G401 (cell line): Measurements from ENCODE around the gene ITGA6. TPM values are rescaled to one million over a fixed set of nuclear protein-coding genes. Genes with fewer than 3 reads are reported as not detected.

Experiments
- DNase-seq: peaks from one replicate; pipeline ENCODE4 v3.0.0-alpha.2; 2015; ENCODE audit warnings: low spot score
- in situ Hi-C: cut with HindIII; loops from 2 replicates; pipeline ENCODE4 v1.10.0; 2016; ENCODE audit warnings: low sequenced_read_pairs, mixed read lengths
- total RNA-seq: library from RNA; depleted of rRNA; stranded (reverse); fragments of >200 nt; shearing (Covaris generic); gene quantifications from 2 replicates; pipeline ENCODE4 v1.2.3, GENCODE V29; 2014; rRNA removed

Gene ITGA6
- 8.2 and 9.3 TPM in 2 replicates for total RNA-seq

- in situ Hi-C loops = no loop called here
- DNase-seq = peak; percentile 23
These were observed at the start of gene ITGA6 for GRCh38 chr2:172427256-172427989. Gene ITGA6, plus strand, starts transcription at chr2:172427586.

- DNase-seq = no peak
- in situ Hi-C loops = no loop called here
These were observed 46.7 kb upstream of the ITGA6 start for GRCh38 chr2:172380436-172381274.

DNA sequence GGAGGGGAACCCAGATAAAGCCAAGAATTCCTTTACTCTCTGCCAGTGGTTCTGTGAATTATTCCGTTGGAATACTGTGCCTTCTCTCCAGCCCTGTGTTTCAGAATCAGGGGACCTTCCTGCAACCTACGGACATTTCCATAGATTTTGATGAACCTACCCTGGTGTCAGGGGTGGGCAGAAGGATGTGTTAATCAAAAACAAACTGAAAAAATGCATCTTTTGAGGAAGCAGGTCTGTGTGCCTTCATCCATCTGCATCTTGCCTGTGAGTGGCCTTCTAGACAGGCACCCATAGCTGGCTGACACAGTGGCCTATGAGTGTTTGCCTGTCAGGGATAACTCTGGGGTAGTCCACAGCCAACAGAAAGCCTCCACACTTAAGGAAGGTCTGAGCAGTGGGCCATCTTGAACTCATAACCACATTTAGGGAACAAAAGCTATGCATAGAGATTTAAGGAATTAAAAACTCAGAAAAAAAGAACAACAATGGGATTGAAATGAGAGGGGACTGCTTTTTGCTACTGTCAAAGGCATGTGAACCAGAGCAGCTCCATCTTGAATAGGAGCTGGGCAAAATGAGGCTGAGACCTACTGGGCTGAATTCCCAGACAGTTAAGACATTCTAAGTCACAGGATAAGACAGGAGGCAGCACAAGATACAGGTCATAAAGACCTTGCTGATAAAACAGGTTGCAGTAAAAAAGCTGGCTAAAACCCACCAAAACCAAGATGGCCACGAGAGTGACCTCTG lies 45.9 kb upstream of the ITGA6 start:
- no peak for DNase-seq
- in situ Hi-C loops = no loop called here

GRCh38 chr2:172387361-172387760 lies 40.0 kb upstream of the ITGA6 start:
- in situ Hi-C loops = no loop called here
- no peak for DNase-seq

- in situ Hi-C loops = no loop called here
- DNase-seq = no peak
These were observed 37.6 kb upstream of the ITGA6 start for GRCh38 chr2:172389685-172390339.

- in situ Hi-C loops = no loop called here
- DNase-seq = no peak
These were observed 33.4 kb upstream of the ITGA6 start for GRCh38 chr2:172394002-172394401.

DNA sequence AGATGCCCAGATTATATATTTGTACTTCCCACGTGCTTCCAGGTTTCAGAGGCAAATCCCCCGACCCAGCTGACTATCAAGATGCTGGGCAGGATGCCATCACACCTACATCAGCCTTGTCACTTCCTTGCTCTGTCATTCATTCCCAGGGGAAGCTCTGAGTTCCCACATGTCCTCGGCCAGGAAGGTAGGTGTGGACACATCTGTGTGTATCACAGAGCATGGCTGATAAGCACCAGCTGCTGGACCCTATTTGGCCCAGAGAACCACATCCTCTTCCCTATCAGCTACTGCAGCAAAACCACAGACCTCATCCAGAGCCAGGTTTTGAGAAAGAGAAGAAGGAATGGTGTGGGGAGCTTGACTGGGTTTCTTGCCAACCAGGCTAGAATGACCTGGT lies 31.9 kb upstream of the ITGA6 start:
- in situ Hi-C loops = no loop called here
- DNase-seq = no peak

GRCh38 chr2:172397148-172397834 lies 30.1 kb upstream of the ITGA6 start:
- in situ Hi-C loops = no loop called here
- DNase-seq = no peak

DNA sequence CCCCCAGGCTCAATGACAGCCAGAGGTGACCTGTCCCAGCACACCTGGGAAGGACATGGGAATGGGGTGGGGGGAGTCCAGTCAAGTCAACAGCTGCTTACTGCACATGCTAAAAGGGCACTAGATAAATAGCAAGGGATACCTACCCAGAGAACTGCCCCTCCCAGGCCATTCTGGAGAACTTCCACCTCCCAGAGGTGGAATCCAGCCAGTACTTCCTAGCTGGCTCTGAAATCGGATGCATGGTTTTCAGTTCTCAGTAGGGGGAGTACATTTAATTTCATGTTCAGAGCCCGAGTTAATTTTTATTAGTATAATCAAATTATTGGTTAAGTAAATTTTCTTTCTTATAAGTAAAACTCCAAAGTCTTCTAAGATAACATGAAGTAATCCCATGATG lies 28.9 kb upstream of the ITGA6 start:
- no peak for DNase-seq
- in situ Hi-C loops = no loop called here

DNA sequence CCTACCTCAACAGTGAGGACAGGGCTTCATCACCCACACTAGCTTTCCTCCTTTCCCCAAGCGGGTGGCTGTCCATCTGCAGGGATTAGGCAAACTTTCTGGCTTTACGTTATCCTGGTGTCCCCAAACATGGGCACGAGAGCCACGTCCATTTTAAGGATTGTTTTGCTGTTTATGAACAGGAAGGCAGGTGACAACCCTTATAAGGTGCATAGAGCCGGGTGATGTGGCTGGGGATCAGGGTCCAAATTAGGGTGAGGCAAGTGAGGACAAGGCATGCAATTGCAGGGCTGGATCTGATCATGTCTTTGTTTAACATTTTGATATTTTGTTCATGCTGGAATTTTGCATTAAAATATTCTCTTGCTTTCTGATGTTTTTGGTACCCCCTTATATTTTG lies 27.6 kb upstream of the ITGA6 start:
- in situ Hi-C loops = no loop called here
- no peak for DNase-seq

- no peak for DNase-seq
- in situ Hi-C loops = no loop called here
These were observed 25.2 kb upstream of the ITGA6 start for GRCh38 chr2:172402198-172402597.

- no peak for DNase-seq
These were observed 24.0 kb upstream of the ITGA6 start for GRCh38 chr2:172403402-172403801.

GRCh38 chr2:172403881-172404468 lies 23.4 kb upstream of the ITGA6 start:
- DNase-seq = no peak
- in situ Hi-C loops = no loop called here

More at GRCh38 chr2:172403402-172403801, 24.0 kb upstream of the ITGA6 start:
- in situ Hi-C loops = no loop called here

DNA sequence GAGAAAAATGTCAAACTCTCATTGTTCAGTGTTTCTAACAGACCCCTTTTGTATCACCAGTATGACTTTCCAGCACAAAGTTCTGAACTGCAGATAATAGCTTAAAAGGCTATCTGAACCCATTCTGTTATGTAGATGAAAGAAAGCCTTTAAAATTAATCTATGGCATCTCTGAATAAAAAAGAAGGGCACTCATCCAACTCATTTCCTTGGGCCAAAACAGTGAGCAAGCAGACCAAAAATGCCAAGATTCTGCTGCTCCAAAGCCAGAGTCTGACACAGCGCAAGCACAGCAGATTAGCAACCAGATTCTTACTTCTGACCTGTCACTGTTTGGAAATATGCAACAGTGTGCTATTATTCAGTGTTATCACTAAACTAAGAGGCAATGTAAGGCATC lies 22.6 kb upstream of the ITGA6 start:
- no peak for DNase-seq
- in situ Hi-C loops = no loop called here

- in situ Hi-C loops = no loop called here
- no peak for DNase-seq
These were observed 21.7 kb upstream of the ITGA6 start for GRCh38 chr2:172405673-172406072.

DNA sequence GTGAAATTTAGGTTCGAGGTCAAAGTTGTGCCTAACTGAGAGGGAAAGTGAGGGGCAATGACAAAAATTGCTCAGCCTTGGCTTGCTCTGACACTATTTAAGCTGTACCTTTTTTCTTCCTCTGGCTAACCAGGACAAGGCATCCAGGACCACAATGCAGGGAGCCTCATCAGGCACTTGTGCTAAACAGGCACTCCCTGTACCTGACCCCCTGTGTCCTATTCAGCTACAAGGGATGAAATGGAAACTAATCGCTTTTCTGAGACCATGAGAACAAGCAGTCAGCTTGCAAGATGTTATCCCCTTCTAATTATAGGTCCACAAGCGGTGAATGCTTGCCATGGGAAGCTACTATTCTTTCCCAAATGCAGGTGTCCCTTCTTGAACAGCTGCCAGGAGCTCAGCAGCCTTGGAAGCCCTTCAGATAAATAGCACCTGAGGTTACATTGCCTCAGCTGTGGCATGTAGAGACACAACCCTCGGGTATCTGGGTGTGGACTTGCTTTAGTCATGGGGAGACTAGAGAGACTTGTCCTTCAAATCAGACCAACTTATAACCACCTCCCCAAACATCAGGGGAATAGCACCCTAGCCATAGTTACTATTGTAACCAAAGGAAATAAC lies 19.1 kb upstream of the ITGA6 start:
- in situ Hi-C loops = no loop called here
- DNase-seq = peak; percentile 70

GRCh38 chr2:172409042-172409441 lies 18.3 kb upstream of the ITGA6 start:
- in situ Hi-C loops = no loop called here
- DNase-seq = no peak

DNA sequence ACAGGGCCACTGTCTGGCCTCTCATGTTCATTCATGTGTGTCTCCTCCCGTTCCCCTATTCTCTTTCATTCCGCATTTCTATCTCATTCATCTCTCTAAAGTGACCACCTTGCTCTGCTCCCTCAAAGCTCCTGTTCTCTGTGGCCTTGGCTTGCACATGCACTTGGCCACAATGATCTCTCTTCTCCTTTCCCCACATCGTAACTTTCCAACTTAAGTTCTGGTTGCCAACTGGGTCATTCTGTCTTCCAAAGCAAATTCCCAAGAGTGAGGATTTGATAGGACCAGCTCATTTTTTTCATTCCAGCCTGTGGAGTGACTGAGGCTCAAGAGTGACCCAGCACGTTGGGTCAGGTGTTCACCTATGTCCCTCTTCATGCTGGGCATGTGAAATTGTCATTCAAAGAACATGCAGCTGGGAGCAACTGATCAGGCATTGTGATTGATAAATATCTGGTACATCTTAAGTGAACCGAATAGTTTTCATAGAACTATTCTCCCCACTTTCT lies 14.3 kb upstream of the ITGA6 start:
- DNase-seq = no peak
- in situ Hi-C loops = no loop called here
